GM12872 (cell line): ENCODE results near the gene SPPL3.

Source experiments
- CTCF ChIP-seq: IDR thresholded peaks from 3 replicates; pipeline ENCODE4 v1.5.1; 2011; ENCODE audit warnings: low read depth, mild to moderate bottlenecking, low read length, moderate library complexity; ENCODE audit not compliant: insufficient read depth

The SPPL3 gene

GRCh38 chr12:120720234-120720986 lies 183.7 kb downstream of the SPPL3 start:
- no peak for TF ChIP-seq CTCF

- TF ChIP-seq CTCF = no peak
These were observed 184.5 kb downstream of the SPPL3 start for GRCh38 chr12:120719496-120720233.

- TF ChIP-seq CTCF = no peak
These were observed 185.1 kb downstream of the SPPL3 start for GRCh38 chr12:120719072-120719471.

GRCh38 chr12:120718055-120718454 lies 186.1 kb downstream of the SPPL3 start:
- no peak for TF ChIP-seq CTCF

GRCh38 chr12:120713861-120714482 lies 190.2 kb downstream of the SPPL3 start:
- TF ChIP-seq CTCF = peak; percentile 87

- TF ChIP-seq CTCF = no peak
These were observed 191.5 kb downstream of the SPPL3 start for GRCh38 chr12:120712610-120713009.
